ENCODE measurements around the gene SLC44A5. TPM values are rescaled to one million over a fixed set of nuclear protein-coding genes. Genes with fewer than 3 reads are reported as not detected.

The SLC44A5 gene
- polyA plus RNA-seq, 2 of the 4 experiments (the other 2 are of a cell fraction): 0.10 to 1.5 TPM

DNA sequence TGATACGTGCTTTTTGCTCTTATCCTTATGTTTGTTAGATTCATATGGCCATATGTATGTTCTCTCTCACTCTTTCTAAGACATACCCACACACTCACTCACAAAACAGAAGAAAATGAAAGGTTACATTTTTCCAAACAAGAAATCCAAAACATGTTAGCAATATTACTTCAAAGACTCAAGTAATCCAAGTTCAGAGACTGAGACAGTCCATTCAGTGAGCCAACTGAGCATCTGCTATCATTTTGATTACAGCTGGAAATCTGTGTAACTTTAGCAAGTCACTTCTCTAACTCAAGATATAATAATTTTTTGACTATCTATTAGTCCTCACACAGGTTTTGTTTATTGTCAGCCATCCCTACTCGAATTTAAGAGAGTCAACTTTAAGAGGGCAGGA is 257.9 kb downstream of the SLC44A5 start:
- Histone ChIP-seq H3K4me3 (no peak overlapping the region), H3K4me1 (no peaks in the 10 kb centered on the region), H3K4me2 (no peak overlapping the region), H3K9me3 (no peaks in the 10 kb centered on the region), H3K27ac (no peak overlapping the region)
- 24% methylated on average over 2 of the region's 2 CpGs for WGBS (ENCODE audit: missing lambda C conversion rate)
- TF ChIP-seq POLR2AphosphoS2 (conservative IDR thresholded peaks at IDR 0.05; ENCODE audit: low read length): no peak
- no peak for TF ChIP-seq BHLHE40 (IDR thresholded peaks at IDR 0.05; ENCODE audit: low read depth, low read length)
- TF ChIP-seq POLR2A (IDR thresholded peaks at IDR 0.05; ENCODE audit: low read length): no peak
- CTCF ChIA-PET: no interaction called here
- no peak for DNase-seq (ENCODE audit: low read depth in 1 of 2, low spot score in 1 of 2)
- POLR2A ChIA-PET: no interaction called here
- no peak for FAIRE-seq
- ATAC-seq: no peak

DNA sequence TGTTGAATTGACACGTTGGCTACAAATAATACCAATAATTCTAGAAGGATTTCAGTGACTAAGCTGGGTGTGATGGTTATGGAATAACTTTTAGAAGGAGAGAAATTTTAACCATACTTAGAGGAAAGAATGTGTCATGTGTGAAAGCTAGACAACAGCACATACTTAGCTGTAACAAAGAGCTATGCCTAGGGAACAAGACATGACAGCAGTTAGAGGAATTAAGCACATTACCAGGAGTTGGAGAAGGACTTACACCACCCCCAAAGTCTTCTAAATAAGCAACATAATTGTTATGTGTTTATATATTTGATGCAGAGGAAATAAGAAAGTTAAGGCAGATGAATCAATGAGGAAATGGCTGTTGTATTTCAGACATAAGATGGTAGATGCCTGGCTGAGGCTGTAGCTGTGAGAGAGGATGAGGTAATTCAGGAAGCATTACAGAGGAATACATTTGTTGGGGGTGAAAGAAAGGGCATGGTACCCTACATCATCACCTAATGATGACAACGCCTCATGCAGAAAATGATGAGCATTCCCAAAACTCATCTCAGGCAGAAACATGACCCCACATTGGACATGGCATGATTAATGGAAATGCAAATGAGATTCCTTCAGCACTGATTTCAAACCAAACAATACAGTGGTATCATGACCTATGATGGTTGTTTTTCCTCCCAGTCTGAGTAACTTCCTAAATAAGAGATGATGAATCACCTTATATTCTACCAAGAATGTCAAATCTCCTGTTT is 265.2 kb downstream of the SLC44A5 start:
- DNase-seq (ENCODE audit: low read depth in 1 of 2, low spot score in 1 of 2) (no peak), FAIRE-seq (no peak), ATAC-seq (no peak)
- TF ChIP-seq PHF8 (IDR thresholded peaks at IDR 0.05; ENCODE audit: borderline replicate concordance, low read depth) (no peak), EHMT2 (IDR thresholded peaks at IDR 0.05; ENCODE audit: low read depth) (no peak), CHD4 (IDR thresholded peaks at IDR 0.05; ENCODE audit: borderline replicate concordance) (no peak), ZFP36 (IDR thresholded peaks at IDR 0.05; ENCODE audit: borderline replicate concordance, partially characterized antibody) (no peak), TP53 (CRISPR knock-in tag; IDR thresholded peaks at IDR 0.05) (no peak), MAZ (IDR thresholded peaks at IDR 0.05; ENCODE audit: borderline replicate concordance, low read depth, low read length) (no peak), MAX (IDR thresholded peaks at IDR 0.05) (no peak), ZC3H11A (IDR thresholded peaks at IDR 0.05) (no peak), FOSB (CRISPR knock-in tag; IDR thresholded peaks at IDR 0.05) (no peak), EP300 (IDR thresholded peaks at IDR 0.05) (no peak), BCL3 (IDR thresholded peaks at IDR 0.05) (no peak), ZNF302 (CRISPR knock-in tag; IDR thresholded peaks at IDR 0.05) (no peak), GATA3 (IDR thresholded peaks at IDR 0.05; ENCODE audit: borderline replicate concordance) (no peak), JUNB (IDR thresholded peaks at IDR 0.05) (no peak), POLR2AphosphoS2 (conservative IDR thresholded peaks at IDR 0.05; ENCODE audit: low read length) (no peak), MYC (IDR thresholded peaks at IDR 0.05; ENCODE audit: borderline replicate concordance, low read length) (no peak), HOXB13 (CRISPR knock-in tag; IDR thresholded peaks at IDR 0.05; ENCODE audit: low read depth) (no peak), JUN (IDR thresholded peaks at IDR 0.05) (no peak)
- TF ChIP-seq, protein P1, sequence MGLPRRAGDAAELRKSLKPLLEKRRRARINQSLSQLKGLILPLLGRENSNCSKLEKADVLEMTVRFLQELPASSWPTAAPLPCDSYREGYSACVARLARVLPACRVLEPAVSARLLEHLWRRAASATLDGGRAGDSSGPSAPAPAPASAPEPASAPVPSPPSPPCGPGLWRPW (IDR thresholded peaks at IDR 0.05): no peak
- WGBS (ENCODE audit: missing lambda C conversion rate): 10% methylated on average over 2 of the region's 2 CpGs
- Histone ChIP-seq H3K4me3 (no peak overlapping the region), H3K4me2 (no peak overlapping the region), H3K9me3 (no peaks in the 10 kb centered on the region), H3K4me1 (no peaks in the 10 kb centered on the region), H3K27ac (no peak overlapping the region)
- CTCF ChIA-PET: no interaction called here
- POLR2A ChIA-PET: no interaction called here

- Histone ChIP-seq H3K27ac (no peak overlapping the region), H3K4me2 (no peak overlapping the region), H3K9me3 (no peaks in the 10 kb centered on the region), H3K4me1 (no peaks in the 10 kb centered on the region), H3K4me3 (no peak overlapping the region)
- ATAC-seq: no peak
- POLR2A ChIA-PET: no interaction called here
- TF ChIP-seq HDAC2 (IDR thresholded peaks at IDR 0.05) (no peak), EHMT2 (IDR thresholded peaks at IDR 0.05; ENCODE audit: low read depth) (no peak), TP53 (CRISPR knock-in tag; IDR thresholded peaks at IDR 0.05) (no peak), RAD21 (conservative IDR thresholded peaks at IDR 0.05 in 1 of 2, IDR thresholded peaks at IDR 0.05 in 1 of 2) (no peak), HEYL (CRISPR knock-in tag; IDR thresholded peaks at IDR 0.05) (no peak)
- no peak for FAIRE-seq
- DNase-seq (ENCODE audit: low read depth in 1 of 2, low spot score in 1 of 2): no peak
- CTCF ChIA-PET: no interaction called here
- 58% methylated on average over 4 of the region's 4 CpGs for WGBS (ENCODE audit: missing lambda C conversion rate)
Observed at GRCh38 chr1:75342786-75343185, 268.1 kb downstream of the SLC44A5 start.
